Karpas-422 (cell line): ENCODE results near the gene TDRD9. TPM values are rescaled to one million over a fixed set of nuclear protein-coding genes. Genes with fewer than 3 reads are reported as not detected.

ENCODE experiments used
- DNase-seq: peaks from one replicate; pipeline ENCODE4 v3.0.0-alpha.2; 2015
- H2AFZ ChIP-seq: fragments of 200-600 bp; sonication (generic); 2 replicates; pipeline ENCODE4 v1.6.1; 2014; ENCODE audit warnings: antibody characterized with exemption, low read length, mixed read lengths
- H3K27ac ChIP-seq: fragments of 200-600 bp; sonication (generic); 2 replicates; pipeline ENCODE4 v1.5.1; 2014; ENCODE audit warnings: mild to moderate bottlenecking, low read length, moderate library complexity
- H3K27me3 ChIP-seq: fragments of 200-600 bp; sonication (generic); 2 replicates; pipeline ENCODE4 v1.6.1; 2014; ENCODE audit warnings: low read length, mixed read lengths
- H3K36me3 ChIP-seq: fragments of 200-600 bp; sonication (generic); 2 replicates; pipeline ENCODE4 v1.6.1; 2014; ENCODE audit warnings: low read length, mixed read lengths; ENCODE audit not compliant: insufficient read depth
- H3K4me1 ChIP-seq: fragments of 200-600 bp; sonication (generic); 2 replicates; pipeline ENCODE4 v1.6.1; 2014; ENCODE audit warnings: mild to moderate bottlenecking, low read length, mixed read lengths
- H3K4me2 ChIP-seq: fragments of 200-600 bp; sonication (generic); 2 replicates; pipeline ENCODE4 v1.6.1; 2014; ENCODE audit warnings: low read length, low read depth, mild to moderate bottlenecking; ENCODE audit not compliant: poor library complexity, severe bottlenecking
- H3K4me3 ChIP-seq: fragments of 200-600 bp; sonication (generic); 2 replicates; pipeline ENCODE4 v1.5.1; 2014; ENCODE audit warnings: mild to moderate bottlenecking, antibody characterized with exemption, low read length, mixed read lengths
- H3K79me2 ChIP-seq: fragments of 200-600 bp; sonication (generic); 2 replicates; pipeline ENCODE4 v1.6.1; 2014; ENCODE audit warnings: mild to moderate bottlenecking, low read length, mixed read lengths
- H3K9ac ChIP-seq: fragments of 200-600 bp; sonication (generic); 2 replicates; pipeline ENCODE4 v1.6.0; 2014; ENCODE audit warnings: low read length
- H3K9me2 ChIP-seq: fragments of 200-600 bp; sonication (generic), shearing (Covaris generic); replicated peaks from 2 replicates; pipeline ENCODE4 v1.6.0; 2014; ENCODE audit warnings: mild to moderate bottlenecking, low read length, moderate library complexity; ENCODE audit not compliant: insufficient read depth
- H3K9me3 ChIP-seq: fragments of 300-700, 200-600 bp; sonication (generic); 2 replicates; pipeline ENCODE4 v1.6.1; 2014; ENCODE audit warnings: low read length, mixed read lengths
- H4K20me1 ChIP-seq: fragments of 200-600 bp; sonication (generic); 2 replicates; pipeline ENCODE4 v1.6.1; 2014; ENCODE audit warnings: mild to moderate bottlenecking, antibody characterized with exemption, low read length, low read depth; ENCODE audit not compliant: insufficient read depth
- total RNA-seq: library from RNA; depleted of rRNA; stranded (reverse); fragments of >200 nt; shearing (Covaris generic); gene quantifications from 2 replicates; pipeline ENCODE4 v1.2.3, GENCODE V29; 2014; ENCODE audit warnings: low replicate concordance

TDRD9 gene
- total RNA-seq, 1 experiment from 2014 or later, result not detected

DNA sequence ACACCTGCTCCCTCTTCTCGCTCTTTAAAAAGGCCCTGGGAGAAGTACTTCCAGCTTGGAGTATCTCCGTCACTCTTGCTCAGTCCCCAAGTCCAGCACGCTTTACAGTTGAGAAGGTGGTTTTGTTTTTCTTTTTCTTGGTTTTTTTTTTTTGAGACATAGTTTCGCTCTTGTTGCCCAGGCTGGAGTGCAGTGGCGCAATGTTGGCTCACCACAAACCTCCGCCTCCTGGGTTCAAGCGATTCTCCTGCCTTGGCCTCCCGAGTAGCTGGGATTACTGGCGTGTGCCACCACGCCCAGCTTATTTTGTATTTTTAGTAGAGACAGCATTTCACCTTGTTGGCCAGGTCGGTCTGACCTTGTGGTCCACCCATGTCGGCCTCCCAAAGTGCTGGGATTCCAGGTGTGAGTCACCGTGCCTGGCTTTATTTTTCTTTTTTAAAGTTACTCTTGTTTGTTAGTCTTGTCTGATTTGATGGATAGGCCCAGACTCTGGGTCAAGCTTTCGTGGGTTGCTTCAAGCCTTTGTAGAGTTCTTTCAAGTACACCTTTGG is 1.9 kb downstream of the TDRD9 start:
- Histone ChIP-seq H3K79me2 (no peaks in the 10 kb centered on the region), H3K4me2 (no peak overlapping the region)

DNA sequence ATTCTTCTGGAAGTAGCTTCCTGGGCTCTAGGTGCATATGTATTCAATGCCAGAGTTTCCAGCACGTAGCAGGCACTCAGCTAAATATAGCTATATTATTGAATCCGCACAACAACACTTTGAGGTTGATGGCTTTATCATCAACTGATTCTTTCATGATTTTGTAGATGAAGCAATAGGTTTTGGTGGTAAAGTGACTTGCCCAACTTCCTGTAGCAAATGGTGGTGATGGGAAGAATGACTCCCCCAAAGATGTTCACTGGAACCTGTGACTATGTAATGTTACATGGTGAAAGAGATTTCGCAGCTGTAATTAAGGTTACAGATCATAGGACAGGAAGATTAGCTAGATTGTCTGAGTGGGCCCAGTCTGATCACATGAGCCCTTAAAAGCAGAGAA is 3.2 kb downstream of the TDRD9 start:
- H2AFZ ChIP-seq, result no peak overlapping the region
- H3K4me1 ChIP-seq, result no peaks in the 10 kb centered on the region
- H3K9me2 ChIP-seq, result no peaks in the 10 kb centered on the region
- H3K36me3 ChIP-seq, result no peaks in the 10 kb centered on the region
- no peak overlapping the region for H3K4me2 ChIP-seq
- H4K20me1 ChIP-seq, result no peaks in the 10 kb centered on the region
- no peak for DNase-seq
- H3K9me3 ChIP-seq, result no peaks in the 10 kb centered on the region
- H3K4me3 ChIP-seq, result no peak overlapping the region
- H3K79me2 ChIP-seq, result no peaks in the 10 kb centered on the region
- no peak overlapping the region for H3K9ac ChIP-seq
- no peak overlapping the region for H3K27ac ChIP-seq
- H3K27me3 ChIP-seq, result no peaks in the 10 kb centered on the region

More for the DNA sequence above, 1.9 kb downstream of the TDRD9 start:
- Histone ChIP-seq H3K4me1 (peaks cover 5% of the 10 kb centered on the region), H3K4me3 (no peak overlapping the region), H3K9me2 (no peaks in the 10 kb centered on the region), H3K9me3 (no peaks in the 10 kb centered on the region), H3K9ac (no peak overlapping the region), H2AFZ (no peak overlapping the region), H3K27me3 (no peaks in the 10 kb centered on the region), H4K20me1 (no peaks in the 10 kb centered on the region), H3K36me3 (no peaks in the 10 kb centered on the region), H3K27ac (no peak overlapping the region)
- DNase-seq, result no peak

DNA sequence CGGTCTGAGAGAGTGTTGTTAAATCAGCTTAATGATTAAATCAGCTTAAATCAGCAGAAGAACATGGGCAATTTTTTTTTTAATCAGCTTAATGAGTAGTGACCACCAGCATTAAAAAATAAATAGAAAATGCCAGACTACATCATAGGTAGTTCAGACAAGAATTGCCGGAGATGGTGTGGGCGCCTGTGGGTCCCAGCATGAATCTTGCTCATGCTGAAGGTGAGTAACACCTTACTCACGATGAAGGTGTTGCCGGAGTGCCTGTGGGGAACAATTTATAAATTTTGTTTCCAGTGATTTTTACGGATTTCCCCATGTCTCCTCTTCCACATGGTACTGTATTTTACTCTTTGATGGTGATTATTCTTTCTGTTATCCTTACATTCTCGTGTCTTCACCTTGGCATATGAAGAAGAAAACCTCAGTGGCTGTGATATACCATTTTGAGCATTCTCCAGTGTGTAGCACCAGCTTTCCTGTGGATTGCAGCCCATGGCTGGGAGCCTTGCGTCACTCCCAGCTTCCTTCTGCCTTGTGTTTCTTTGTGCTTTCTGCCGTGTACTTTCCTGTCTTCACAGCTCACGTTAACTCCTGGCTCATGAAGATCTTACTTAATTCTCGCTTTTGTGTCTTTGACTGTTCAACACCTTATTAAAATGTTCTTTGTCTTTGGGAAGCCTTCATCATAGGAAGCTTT is 4.7 kb downstream of the TDRD9 start:
- Histone ChIP-seq H3K9me3 (no peaks in the 10 kb centered on the region), H3K36me3 (no peaks in the 10 kb centered on the region), H3K27ac (no peak overlapping the region), H3K4me1 (no peaks in the 10 kb centered on the region), H3K9ac (no peak overlapping the region), H3K9me2 (no peaks in the 10 kb centered on the region), H3K79me2 (no peaks in the 10 kb centered on the region), H2AFZ (no peak overlapping the region), H3K4me2 (no peak overlapping the region), H3K4me3 (no peak overlapping the region), H4K20me1 (no peaks in the 10 kb centered on the region), H3K27me3 (no peaks in the 10 kb centered on the region)
- DNase-seq, result no peak

DNA sequence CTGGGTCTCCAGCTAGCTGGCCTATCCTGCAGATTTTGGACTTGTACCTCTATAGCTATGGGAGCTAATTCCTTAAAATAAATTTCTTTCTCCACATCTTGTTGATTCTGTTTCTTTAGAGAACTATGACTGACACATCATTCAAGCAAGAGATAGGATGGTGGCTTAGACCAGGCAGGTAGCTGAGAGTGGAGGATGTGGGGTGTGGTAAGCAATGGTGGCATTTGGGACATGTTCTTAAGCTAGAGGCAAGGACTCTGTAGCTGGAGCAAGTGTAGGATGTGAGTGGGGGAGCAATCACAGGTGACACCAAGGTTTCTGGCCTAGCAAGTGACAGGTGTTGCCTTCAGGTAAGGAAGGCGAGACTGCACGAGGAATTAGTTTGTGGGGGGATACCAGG is 6.8 kb downstream of the TDRD9 start:
- no peaks in the 10 kb centered on the region for H3K9me3 ChIP-seq
- no peak overlapping the region for H3K4me2 ChIP-seq
- H3K27ac ChIP-seq, result no peak overlapping the region
- H3K27me3 ChIP-seq, result no peaks in the 10 kb centered on the region
- no peaks in the 10 kb centered on the region for H3K9me2 ChIP-seq
- H3K79me2 ChIP-seq, result no peaks in the 10 kb centered on the region
- no peak overlapping the region for H3K9ac ChIP-seq
- no peak overlapping the region for H3K4me3 ChIP-seq
- no peak overlapping the region for H2AFZ ChIP-seq
- no peaks in the 10 kb centered on the region for H4K20me1 ChIP-seq
- no peaks in the 10 kb centered on the region for H3K36me3 ChIP-seq
- H3K4me1 ChIP-seq, result no peaks in the 10 kb centered on the region
- no peak for DNase-seq

DNA sequence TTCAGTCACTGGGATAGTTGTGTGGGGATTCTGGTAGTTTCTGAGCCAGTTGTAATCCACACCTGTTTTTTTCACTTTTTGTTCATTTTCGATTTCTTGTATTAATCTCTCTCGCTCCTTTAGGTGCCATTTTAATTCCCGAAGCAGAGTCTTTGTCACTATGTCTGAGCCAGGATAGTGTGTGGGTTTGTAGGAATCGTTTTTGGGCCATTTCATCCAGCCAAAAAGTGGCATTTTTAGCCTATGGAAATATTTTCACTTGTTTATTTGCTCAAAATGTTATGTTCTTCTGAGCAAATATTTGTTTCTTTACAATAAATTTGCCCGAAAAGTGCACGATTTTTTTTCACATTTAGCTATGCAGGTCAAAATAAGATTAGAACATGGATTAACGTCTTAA is 13.2 kb downstream of the TDRD9 start:
- no peaks in the 10 kb centered on the region for H3K27me3 ChIP-seq
- no peak overlapping the region for H3K27ac ChIP-seq
- H3K9me2 ChIP-seq, result no peaks in the 10 kb centered on the region
- H3K4me2 ChIP-seq, result no peak overlapping the region
- no peaks in the 10 kb centered on the region for H3K4me1 ChIP-seq
- no peak for DNase-seq
- no peaks in the 10 kb centered on the region for H4K20me1 ChIP-seq
- no peaks in the 10 kb centered on the region for H3K9me3 ChIP-seq
- H2AFZ ChIP-seq, result no peak overlapping the region
- H3K79me2 ChIP-seq, result no peaks in the 10 kb centered on the region
- H3K9ac ChIP-seq, result no peak overlapping the region
- H3K4me3 ChIP-seq, result no peak overlapping the region
- no peaks in the 10 kb centered on the region for H3K36me3 ChIP-seq

DNA sequence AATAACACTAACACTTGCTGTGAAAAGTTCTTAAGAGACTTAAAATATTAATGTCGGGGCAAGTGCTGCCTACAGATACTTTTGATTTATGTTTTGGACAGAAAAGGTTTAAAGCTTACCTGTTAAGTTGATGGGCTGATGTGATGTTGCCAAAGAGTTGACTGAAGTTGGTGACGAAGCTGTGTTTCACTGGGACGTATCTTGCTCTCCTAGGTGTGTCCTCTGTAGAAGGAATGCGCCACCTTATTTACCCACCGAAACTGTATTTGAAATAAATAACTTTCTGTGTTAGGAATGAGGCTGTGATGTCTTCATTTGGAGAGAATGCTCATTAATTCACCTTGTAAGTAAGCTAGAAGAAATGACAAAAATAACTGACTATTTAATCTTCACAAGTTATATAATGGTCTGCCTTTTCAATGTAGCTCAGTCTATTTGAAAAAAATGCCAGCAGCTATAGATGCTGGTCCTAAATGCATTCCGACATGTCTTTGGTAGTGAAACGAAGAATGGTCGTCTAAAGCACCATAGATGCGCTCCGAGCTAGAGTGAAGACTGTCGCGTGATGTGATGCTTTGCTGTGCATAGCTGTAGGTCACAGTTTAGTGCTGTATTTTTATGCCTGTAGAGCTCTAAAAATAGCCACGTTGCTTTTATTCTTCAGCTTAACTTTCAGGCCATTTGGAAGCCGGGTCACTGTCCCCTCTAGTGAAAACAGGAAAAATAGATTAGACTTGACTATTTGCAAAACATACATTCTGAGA is 13.9 kb downstream of the TDRD9 start, which contains the start of gene RD3L:
TSS of gene RD3L (minus strand) at position 557 of the 764 bp plus-strand sequence. CDS start 834 bp downstream, outside the sequence.
- H4K20me1 ChIP-seq, result no peaks in the 10 kb centered on the region
- H3K4me2 ChIP-seq, result no peak within 1 kb of the TSS
- H3K27ac ChIP-seq, result no peak within 1 kb of the TSS
- no peaks in the 10 kb centered on the region for H3K9me3 ChIP-seq
- H3K4me1 ChIP-seq, result no peaks in the 10 kb centered on the region
- DNase-seq, result no peak
- H3K79me2 ChIP-seq, result no peaks in the 10 kb centered on the region
- no peak within 1 kb of the TSS for H3K4me3 ChIP-seq
- no peak within 1 kb of the TSS for H3K9ac ChIP-seq
- H3K27me3 ChIP-seq, result no peaks in the 10 kb centered on the region
- no peak within 1 kb of the TSS for H2AFZ ChIP-seq
- no peaks in the 10 kb centered on the region for H3K9me2 ChIP-seq
- no peaks in the 10 kb centered on the region for H3K36me3 ChIP-seq

DNA sequence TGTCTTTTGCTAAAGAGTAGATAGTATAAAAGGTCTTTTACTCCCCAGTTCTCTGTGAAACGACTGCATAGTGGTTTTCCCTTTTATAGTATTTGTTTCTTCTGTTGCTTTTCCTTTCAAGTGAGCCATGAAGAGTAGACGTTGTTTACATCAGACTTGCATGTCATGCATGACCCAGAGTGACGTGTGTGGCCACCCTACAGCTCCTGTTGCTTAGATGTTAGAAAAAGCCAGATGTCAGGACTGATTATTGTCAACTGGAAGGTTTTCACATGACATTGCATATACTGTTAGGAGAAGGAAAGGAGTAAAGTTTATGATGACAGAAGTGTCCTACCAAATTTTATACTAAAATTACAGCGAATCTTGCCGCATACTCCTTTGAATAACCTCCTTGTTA is 15.4 kb downstream of the TDRD9 start:
- H3K9me3 ChIP-seq, result no peaks in the 10 kb centered on the region
- no peak overlapping the region for H3K9ac ChIP-seq
- no peaks in the 10 kb centered on the region for H3K9me2 ChIP-seq
- H3K27me3 ChIP-seq, result no peaks in the 10 kb centered on the region
- no peaks in the 10 kb centered on the region for H3K79me2 ChIP-seq
- no peak overlapping the region for H3K4me2 ChIP-seq
- no peak for DNase-seq
- H3K36me3 ChIP-seq, result no peaks in the 10 kb centered on the region
- H3K27ac ChIP-seq, result no peak overlapping the region
- H4K20me1 ChIP-seq, result no peaks in the 10 kb centered on the region
- H3K4me3 ChIP-seq, result no peak overlapping the region
- no peak overlapping the region for H2AFZ ChIP-seq
- H3K4me1 ChIP-seq, result no peaks in the 10 kb centered on the region

DNA sequence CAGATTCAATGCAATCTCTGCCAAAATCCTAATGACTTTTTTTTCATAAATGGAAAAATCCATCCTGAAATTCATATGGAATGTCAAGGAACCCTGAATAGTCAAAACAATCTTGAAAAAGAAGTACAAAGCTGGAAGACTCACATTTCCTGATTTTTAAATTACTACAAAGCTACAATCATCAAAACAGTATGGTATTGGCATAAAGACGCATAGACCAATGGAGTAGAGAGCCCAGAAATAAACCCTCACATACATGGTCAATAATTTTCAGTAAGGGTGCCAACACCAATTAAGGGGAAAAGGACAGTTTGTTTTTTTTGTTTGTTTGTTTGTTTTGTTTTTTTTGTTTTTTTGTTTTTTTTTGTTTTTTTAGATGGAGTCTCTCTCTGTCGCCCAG is 18.7 kb downstream of the TDRD9 start:
- no peaks in the 10 kb centered on the region for H3K79me2 ChIP-seq
- H3K9me3 ChIP-seq, result no peaks in the 10 kb centered on the region
- no peak overlapping the region for H2AFZ ChIP-seq
- no peaks in the 10 kb centered on the region for H3K4me1 ChIP-seq
- no peaks in the 10 kb centered on the region for H3K36me3 ChIP-seq
- no peak overlapping the region for H3K4me2 ChIP-seq
- no peak overlapping the region for H3K9ac ChIP-seq
- H3K4me3 ChIP-seq, result no peak overlapping the region
- H4K20me1 ChIP-seq, result no peaks in the 10 kb centered on the region
- no peak for DNase-seq
- H3K27me3 ChIP-seq, result no peaks in the 10 kb centered on the region
- H3K27ac ChIP-seq, result no peak overlapping the region
- H3K9me2 ChIP-seq, result no peaks in the 10 kb centered on the region
